GM18873 (cell line): ENCODE results near the gene SP1.
"Not testable (repeated sequence)": the region's sequence is repeated elsewhere in the genome, so short reads cannot be mapped to it uniquely, and the experiment has no call there.

ENCODE experiments used
- ATAC-seq: cut with Tn5 transposase; IDR thresholded peaks from one replicate; pipeline ENCODE4 v1.9.1; 2021; ENCODE audit warnings: mild to moderate bottlenecking, moderate library complexity, moderate number of reproducible peaks; ENCODE audit not compliant: unreplicated experiment, low FRiP score

SP1 gene

GRCh38 chr12:53380104-53380793 is at the start of gene SP1:
SP1 (plus strand) TSS chr12:53380176; CDS start chr12:53380292, 116 bp downstream.
- ATAC-seq, result no peak

- ATAC-seq, result no peak
These were observed 49.3 kb upstream of the SP1 start for GRCh38 chr12:53330671-53331070.

- ATAC-seq, result not testable (repeated sequence)
These were observed 47.6 kb upstream of the SP1 start for GRCh38 chr12:53332339-53332738.

- ATAC-seq, result no peak
These were observed 47.2 kb upstream of the SP1 start for GRCh38 chr12:53332744-53333143.

GRCh38 chr12:53333289-53333688 is 46.7 kb upstream of the SP1 start:
- no peak for ATAC-seq

- ATAC-seq, result no peak
These were observed 46.1 kb upstream of the SP1 start for GRCh38 chr12:53333845-53334244.

- ATAC-seq, result no peak
These were observed 45.2 kb upstream of the SP1 start for GRCh38 chr12:53334822-53335221.

- no peak for ATAC-seq
These were observed 43.7 kb upstream of the SP1 start, which contains the start of gene SP7 for GRCh38 chr12:53336181-53336681. SP7 (minus strand) TSS chr12:53336354; CDS start chr12:53335646, 708 bp downstream.

- no peak for ATAC-seq
These were observed 42.0 kb upstream of the SP1 start for GRCh38 chr12:53338017-53338416.

- ATAC-seq, result no peak
These were observed 41.1 kb upstream of the SP1 start for GRCh38 chr12:53338916-53339315.

GRCh38 chr12:53340398-53340797 is 39.6 kb upstream of the SP1 start:
- ATAC-seq, result no peak

GRCh38 chr12:53343449-53343848 is 36.5 kb upstream of the SP1 start:
- ATAC-seq, result no peak

- ATAC-seq, result no peak
These were observed 36.0 kb upstream of the SP1 start for GRCh38 chr12:53343969-53344368.

GRCh38 chr12:53344487-53344823 is 35.5 kb upstream of the SP1 start:
- no peak for ATAC-seq

- ATAC-seq, result no peak
These were observed 35.0 kb upstream of the SP1 start for GRCh38 chr12:53344824-53345485.

GRCh38 chr12:53345486-53346188 is 34.3 kb upstream of the SP1 start:
- ATAC-seq, result no peak

GRCh38 chr12:53346491-53346890 is 33.5 kb upstream of the SP1 start:
- no peak for ATAC-seq

GRCh38 chr12:53347905-53348304 is 32.1 kb upstream of the SP1 start:
- ATAC-seq, result no peak

- ATAC-seq, result peak; percentile 59
These were observed 27.4 kb upstream of the SP1 start for GRCh38 chr12:53352331-53353256.

- no peak for ATAC-seq
These were observed 26.7 kb upstream of the SP1 start for GRCh38 chr12:53353257-53353655.
